HG02678 (cell line): ENCODE results near the gene BLTP3A.
"Not testable (repeated sequence)": the region's sequence is repeated elsewhere in the genome, so short reads cannot be mapped to it uniquely, and the experiment has no call there.

Source experiments
- ATAC-seq: cut with Tn5 transposase; IDR thresholded peaks from one replicate; pipeline ENCODE4 v1.9.1; 2021; ENCODE audit warnings: mild to moderate bottlenecking, moderate library complexity; ENCODE audit not compliant: unreplicated experiment

BLTP3A gene

GRCh38 chr6:34791701-34792604 is at the start of gene BLTP3A:
BLTP3A (plus strand) TSS chr6:34792083; CDS start chr6:34792251, 168 bp downstream.
- peak; percentile 85 for ATAC-seq

- no peak for ATAC-seq
Observed at GRCh38 chr6:34742094-34742493, 49.8 kb upstream of the BLTP3A start.

DNA sequence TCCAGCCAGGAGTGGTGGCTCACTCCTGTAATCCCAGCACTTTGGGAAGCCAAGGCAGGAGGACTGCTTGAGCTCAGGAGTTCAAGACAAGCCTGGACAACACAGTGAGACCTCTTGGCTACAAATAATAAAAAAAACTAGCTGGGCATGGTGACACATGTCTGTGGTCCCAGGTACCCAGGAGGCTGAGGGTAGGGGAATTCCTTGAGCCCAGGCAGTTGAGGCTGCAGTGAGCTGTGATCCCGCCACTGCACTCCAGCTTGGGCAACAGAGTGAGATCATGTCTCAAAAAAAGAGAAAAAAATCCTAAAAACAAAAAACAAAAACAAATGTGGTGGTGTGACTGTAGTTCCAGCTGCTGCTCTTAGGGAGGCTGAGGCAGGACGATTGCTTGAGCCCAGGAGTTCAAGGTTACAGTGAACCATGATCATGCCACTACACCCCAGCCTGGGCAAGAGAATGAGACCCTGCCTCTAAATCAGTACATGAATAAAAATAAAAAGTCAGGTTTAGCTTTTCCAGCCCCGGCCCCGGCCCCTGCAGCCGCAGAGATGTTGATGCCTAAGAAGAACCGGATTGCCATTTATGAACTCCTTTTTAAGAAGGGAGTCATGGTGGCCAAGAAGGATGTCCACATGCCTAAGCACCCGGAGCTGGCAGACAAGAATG is 48.1 kb upstream of the BLTP3A start:
- ATAC-seq, result no peak

DNA sequence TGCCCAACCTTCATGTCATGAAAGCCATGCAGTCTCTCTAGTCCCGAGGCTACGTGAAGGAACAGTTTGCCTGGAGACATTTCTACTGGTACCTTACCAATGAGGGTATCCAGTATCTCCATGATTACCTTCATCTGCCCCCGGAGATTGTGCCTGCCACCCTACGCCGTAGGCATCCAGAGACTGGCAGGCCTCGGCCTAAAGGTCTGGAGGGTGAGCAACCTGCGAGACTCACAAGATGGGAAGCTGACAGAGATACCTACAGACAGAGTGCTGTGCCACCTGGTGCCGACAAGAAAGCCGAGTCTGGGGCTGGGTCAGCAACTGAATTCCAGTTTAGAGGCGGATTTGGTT is 47.6 kb upstream of the BLTP3A start:
- not testable (repeated sequence) for ATAC-seq

DNA sequence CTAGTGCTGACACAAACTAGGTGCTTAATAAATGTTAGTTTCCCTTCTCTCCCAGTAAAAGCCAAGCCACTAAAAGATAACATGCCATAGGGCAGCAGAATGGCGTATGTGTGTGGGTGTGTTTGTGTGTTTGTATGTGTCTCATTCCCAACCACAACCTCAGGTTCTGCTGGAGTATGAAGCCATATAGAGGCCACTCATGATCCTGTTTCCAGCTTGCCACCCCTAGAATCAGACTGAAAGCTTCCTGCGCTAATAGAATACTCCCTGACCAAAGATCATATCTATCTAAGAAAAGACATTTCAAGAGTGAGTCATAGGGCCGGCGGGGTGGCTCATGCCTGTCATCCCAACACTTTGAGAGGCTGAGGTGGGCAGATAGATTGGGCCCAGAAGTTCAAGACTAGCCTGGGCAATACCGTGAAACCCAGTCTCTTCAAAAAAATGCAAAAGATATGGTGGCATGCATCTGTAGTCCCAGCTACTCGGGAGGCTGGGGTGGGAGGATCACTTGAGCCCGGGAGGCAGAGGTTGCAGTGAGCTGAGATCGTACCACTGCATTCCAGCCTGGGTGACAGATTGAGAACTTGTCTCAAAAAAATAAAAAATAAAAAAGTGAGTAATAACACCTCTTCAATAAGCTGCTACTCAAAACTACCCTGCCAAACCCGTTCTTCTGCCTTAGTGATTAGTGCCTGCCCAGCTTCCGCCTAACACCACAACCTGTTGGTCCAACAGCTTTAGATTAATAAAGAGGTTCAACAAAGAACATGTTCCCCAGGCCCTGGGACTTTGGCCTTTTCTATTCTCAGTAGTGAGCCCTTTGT is 46.4 kb upstream of the BLTP3A start:
- ATAC-seq, result no peak

- ATAC-seq, result no peak
Observed at GRCh38 chr6:34746104-34746846, 45.6 kb upstream of the BLTP3A start.

- no peak for ATAC-seq
Observed at GRCh38 chr6:34748757-34749156, 43.1 kb upstream of the BLTP3A start.

DNA sequence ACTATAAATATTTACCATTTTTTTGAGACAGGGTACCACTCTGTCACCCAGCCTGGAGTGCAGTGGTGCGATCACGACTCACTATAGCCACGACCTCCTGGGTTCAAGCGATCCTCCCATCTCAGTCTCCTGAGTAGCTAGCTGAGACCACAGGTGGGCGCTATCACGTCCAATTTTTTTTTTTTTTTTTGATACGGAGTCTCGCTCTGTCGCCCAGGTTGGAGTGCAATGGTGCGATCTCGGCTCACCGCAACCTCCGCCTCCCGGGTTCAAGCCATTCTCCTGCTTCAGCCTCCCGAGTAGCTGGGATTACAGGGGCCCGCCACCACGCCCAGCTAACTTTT is 35.4 kb upstream of the BLTP3A start:
- not testable (repeated sequence) for ATAC-seq

GRCh38 chr6:34757687-34758274 is 34.1 kb upstream of the BLTP3A start:
- ATAC-seq, result no peak

DNA sequence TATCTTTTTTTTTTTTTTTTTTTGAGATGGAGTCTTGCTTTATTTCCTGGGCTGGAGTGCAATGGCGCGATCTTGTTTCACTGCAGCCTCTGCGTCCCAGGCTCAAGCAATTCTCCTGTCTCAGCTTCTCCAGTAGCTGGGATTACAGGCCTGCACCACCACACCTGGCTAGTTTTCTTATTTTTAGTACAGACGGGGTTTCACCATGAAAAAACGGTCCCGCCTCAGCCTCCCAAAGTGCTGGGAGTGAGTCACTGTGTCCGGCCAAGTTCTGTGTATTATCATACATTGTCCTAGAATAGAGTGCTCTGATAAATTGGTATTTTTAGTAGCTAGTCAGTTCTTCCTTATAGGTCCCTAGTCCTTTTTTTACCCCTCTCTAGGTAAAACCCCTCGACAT is 31.8 kb upstream of the BLTP3A start:
- no peak for ATAC-seq

- not testable (repeated sequence) for ATAC-seq
Observed at GRCh38 chr6:34761681-34762080, 30.2 kb upstream of the BLTP3A start.

- ATAC-seq, result no peak
Observed at GRCh38 chr6:34768148-34768547, 23.7 kb upstream of the BLTP3A start.

DNA sequence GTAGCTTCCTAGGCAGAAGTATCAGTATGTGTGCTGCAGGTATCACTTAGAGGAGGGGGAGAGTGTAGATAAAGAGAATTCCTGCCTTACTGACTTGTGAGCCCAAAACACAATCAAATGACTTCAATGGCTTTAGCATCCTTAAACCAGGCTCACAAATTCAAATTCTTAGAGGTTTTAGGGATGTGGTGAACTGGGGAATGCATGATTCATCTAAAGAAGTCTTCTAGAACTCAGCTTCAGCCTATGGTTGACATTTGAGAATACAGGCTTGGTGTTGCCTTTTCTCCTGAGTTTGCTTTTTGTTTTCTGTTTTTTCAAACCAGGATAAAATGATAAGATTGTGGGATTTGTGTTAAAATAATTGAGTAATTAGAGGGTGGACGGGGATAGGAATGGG is 20.2 kb upstream of the BLTP3A start:
- no peak for ATAC-seq

GRCh38 chr6:34772940-34773339 is 18.9 kb upstream of the BLTP3A start:
- no peak for ATAC-seq

DNA sequence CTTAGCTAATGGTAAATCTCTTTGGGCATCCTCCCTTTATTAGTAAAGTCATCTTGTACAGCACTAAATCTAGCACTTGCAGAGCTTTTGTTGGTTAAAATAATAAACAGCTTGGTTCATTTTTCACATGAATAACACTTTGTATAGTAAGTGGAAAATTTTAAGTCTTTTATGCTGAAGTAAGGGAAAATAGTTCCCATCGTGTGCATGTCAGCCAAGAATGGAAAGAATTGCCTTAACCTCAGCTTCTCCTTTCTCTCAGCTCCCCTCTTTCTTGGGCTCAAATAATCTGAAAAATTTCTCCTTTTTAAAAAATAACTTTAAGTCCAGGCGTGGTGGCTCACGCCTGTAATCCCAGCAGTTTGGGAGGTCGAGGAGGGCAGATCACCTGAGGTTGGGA is 18.0 kb upstream of the BLTP3A start:
- no peak for ATAC-seq

DNA sequence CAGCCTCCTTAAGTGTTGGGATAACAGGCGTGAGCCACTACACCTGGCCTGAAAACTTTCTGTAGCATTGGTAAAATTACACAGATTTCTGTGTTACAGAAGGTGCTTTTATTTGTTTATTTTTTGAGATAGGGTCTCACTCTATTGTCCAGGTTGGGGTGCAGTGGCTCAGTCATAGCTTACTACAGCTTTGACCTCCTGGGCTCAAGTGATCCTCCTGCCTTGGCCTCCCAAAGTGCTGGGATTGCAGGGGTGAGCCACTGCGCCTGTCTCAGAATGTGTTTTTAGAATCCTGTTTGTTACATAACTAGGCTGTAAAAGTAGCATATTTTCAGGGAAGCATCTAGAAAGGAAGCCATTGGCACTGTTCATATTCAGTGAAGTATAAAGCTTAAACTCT is 16.9 kb upstream of the BLTP3A start:
- ATAC-seq, result no peak

GRCh38 chr6:34785375-34785774 is 6.5 kb upstream of the BLTP3A start:
- ATAC-seq, result not testable (repeated sequence)

GRCh38 chr6:34787152-34787551 is 4.7 kb upstream of the BLTP3A start:
- ATAC-seq, result not testable (repeated sequence)

DNA sequence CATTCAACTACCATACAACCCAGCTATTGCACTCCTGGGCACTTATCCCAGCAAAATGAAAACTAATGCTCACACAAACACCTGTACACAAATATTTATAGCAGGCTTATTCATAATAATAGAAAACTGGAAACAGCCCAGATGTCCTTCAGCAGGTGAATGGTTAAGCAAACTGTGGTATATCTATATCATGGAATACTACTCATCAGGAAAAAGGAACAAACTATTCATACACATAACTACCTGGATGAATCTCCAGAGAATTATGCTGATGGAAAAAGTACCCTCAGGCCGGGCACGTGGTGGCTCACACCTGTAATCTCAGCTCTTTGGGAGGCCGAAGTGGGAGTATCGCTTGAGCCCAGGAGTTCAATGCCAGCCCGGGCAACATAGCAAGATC is 3.8 kb upstream of the BLTP3A start:
- no peak for ATAC-seq

GRCh38 chr6:34791164-34791700 is 651 bp upstream of the BLTP3A start:
- peak; percentile 40 for ATAC-seq
